ENCODE results near the gene FXR1.
A peak's percentile ranks its signal among the peaks of the same experiment; 100 is the strongest.
"Not testable (repeated sequence)": the region's sequence is repeated elsewhere in the genome, so short reads cannot be mapped to it uniquely, and the experiment has no call there.

FXR1 gene

GRCh38 chr3:180940826-180941225, 28.4 kb downstream of the FXR1 start:
- no peak for DNase-seq

DNA sequence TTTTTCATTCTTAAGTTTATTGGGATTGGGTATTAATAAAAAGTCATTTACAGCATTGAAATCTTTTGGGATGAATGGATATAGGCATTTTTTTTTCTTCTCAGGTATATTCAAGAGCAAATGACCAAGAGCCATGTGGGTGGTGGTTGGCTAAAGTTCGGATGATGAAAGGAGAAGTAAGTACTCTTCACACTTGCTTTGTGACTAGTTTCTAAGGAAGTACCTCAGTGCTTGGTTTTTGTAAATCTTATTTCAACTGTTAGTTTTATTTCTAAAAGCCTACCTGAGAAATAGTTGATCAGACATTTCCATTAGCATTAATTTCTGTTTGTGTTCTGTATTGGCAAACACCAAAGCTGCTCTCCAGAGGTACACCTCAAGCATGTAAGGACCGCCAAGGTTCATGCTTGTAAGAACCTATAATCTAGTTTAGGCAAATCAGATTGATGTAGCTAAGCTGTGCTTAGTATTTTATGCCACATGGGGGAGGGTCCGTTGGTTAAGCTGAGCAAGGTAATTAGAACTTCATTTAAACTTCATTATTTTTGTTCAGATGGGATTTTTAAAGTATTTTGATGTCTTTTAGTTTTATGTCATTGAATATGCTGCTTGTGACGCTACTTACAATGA, 35.4 kb downstream of the FXR1 start:
- DNase-seq, result no peak

DNA sequence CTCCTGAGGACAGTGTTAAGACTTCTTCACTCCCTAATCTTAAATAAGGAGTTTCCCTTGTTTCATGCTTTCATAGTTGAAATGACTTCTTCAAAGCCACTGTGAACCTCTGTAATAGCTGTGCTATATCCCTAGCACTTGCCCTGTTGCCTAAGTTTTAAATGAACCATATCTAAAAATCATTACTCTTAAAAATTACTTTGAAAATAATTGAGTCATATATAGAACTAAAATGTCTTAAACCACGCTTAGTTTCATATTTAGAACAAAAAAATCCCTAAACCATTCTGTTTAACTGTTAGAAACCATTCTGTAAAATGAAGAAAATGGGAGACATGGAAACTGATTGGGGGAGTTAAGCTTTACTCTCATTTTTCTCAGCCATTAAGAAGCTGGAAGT, 47.2 kb downstream of the FXR1 start:
- DNase-seq, result no peak

DNA sequence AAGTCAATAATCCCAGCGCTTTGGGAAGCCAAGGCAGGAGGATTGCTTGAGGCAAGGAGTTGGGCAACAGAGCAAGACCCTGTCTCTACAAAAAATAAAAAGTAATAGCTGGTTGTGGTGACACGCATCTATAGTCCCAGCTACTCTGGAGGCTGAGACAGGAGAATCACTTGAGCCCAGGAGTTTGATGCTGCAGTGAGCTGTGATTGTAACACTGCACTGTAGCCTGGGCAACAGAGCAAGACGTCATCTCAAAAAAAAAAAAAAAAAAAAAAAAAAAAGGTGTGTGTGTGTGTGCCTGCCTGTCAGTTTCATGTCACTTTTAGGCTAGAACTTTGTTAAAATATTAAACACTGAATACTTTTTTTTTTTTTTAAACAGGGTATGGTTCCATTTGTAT, 48.6 kb downstream of the FXR1 start:
- DNase-seq, result no peak

- DNase-seq, result no peak
Measured at GRCh38 chr3:180961552-180961951, 49.1 kb downstream of the FXR1 start.

DNA sequence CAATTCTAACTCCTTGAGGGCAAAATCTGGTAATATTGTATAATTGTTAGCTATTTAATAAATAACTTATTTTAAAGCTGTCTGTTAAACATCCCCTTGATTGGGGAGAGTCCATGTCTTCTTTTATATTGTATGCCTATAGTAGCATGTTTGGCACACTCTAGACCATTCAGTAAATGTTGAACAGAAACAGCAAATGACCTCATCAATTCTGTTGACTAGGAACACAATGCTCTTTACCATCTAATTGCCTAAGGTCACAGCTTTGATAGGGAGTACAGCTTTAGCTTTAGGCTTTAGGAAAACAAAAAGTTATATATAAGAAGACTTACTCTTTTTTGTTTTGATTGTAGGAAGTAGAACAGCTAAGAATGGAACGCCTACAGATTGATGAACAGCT, 50.1 kb downstream of the FXR1 start:
- no peak for DNase-seq

DNA sequence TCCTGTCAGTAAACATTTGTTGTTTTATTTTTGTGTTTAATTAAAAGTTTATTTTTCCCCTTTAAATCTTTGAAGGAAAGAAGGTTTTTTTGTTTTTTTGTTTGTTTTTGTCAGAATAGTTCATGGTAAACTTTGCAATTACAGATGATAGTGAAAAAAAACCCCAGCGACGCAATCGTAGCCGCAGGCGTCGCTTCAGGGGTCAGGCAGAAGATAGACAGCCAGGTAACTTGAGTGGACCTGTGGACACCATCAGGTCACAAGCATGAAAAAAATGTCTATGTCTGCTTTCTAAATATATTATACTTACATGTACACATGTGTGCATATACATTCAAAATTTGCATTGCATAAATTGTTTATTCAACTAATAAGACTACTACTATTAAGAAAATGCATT, 58.5 kb downstream of the FXR1 start:
- no peak for DNase-seq

GRCh38 chr3:180973543-180973942, 61.1 kb downstream of the FXR1 start:
- no peak for DNase-seq

- DNase-seq, result no peak
Measured at GRCh38 chr3:180974286-180974685, 61.8 kb downstream of the FXR1 start.

DNA sequence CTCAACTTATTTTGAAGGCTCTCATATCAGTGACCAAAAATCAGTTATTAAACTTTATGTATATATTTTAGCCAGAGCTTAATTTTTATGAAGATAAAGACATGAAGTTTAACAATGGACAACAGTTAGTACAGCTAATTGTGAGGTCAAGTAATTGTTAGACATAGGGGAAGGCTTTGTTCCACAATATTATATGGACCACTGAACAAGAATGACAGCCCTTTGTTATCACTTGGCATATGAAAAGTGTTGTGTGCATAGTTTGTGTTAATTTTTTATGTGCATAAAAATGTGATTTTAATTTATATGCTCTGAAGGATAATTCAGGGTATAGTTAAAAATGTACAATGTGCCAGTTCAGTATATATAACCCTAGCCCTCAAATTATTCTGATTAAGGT, 65.0 kb downstream of the FXR1 start:
- DNase-seq, result no peak

DNA sequence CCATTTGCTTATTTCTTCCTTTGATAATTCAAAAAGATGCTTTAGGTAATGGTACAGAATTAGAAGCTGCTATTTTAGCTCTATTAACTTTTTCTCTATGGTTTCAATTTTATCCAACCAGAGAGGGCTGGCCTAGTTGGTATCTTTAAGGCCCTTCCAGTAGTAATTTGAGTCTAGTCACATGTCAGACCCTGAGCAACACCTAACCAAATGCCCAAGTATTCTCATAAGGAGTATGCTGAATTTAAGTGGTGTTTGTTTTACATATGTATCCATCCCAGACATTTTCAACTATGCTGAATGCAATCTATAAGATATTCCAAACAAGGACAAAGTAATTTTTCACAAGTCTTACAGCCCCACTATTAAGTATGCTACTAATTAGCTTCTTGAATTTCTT, 67.5 kb downstream of the FXR1 start:
- no peak for DNase-seq

GRCh38 chr3:180980611-180981010, 68.1 kb downstream of the FXR1 start:
- no peak for DNase-seq

- no peak for DNase-seq
Measured at GRCh38 chr3:180981912-180982311, 69.4 kb downstream of the FXR1 start.

GRCh38 chr3:180983136-180983535, 70.7 kb downstream of the FXR1 start:
- DNase-seq, result no peak

DNA sequence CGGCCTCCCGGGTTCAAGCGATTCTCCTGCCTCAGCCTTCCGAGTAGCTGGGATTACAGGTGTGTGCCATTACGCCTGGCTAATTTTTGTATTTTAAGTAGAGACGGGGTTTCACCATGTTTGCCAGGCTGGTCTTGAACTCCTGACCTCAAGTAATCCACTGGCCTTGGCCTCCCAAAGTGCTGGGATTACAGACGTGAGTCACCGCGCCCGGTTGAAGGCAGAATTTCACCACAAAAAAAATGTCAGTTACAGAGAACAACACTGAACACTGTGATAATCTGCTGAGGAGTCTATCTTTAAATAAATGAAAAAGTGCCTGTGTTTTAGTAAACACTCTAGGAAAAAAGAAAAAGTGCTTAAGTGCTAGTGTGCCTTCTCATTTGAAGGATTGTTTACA, 73.9 kb downstream of the FXR1 start:
- DNase-seq, result not testable (repeated sequence)

DNA sequence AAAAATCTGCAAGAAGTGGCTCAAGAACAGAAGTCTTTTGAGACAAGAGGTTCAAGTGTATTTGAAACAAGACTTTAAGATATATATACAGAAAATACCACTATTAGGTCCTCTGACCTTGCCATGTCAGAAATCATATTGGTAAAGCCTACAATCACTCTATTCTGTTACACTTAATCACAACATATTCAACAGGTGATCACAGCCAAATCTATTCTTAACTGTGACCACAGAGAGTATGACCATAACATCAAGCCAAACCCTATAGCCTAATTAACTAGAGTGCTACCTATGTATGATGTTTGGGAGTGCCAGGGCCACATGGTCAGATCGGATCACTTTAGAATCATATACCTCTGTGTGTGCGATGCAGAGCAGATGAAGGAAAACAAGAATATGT, 74.9 kb downstream of the FXR1 start:
- DNase-seq, result no peak

DNA sequence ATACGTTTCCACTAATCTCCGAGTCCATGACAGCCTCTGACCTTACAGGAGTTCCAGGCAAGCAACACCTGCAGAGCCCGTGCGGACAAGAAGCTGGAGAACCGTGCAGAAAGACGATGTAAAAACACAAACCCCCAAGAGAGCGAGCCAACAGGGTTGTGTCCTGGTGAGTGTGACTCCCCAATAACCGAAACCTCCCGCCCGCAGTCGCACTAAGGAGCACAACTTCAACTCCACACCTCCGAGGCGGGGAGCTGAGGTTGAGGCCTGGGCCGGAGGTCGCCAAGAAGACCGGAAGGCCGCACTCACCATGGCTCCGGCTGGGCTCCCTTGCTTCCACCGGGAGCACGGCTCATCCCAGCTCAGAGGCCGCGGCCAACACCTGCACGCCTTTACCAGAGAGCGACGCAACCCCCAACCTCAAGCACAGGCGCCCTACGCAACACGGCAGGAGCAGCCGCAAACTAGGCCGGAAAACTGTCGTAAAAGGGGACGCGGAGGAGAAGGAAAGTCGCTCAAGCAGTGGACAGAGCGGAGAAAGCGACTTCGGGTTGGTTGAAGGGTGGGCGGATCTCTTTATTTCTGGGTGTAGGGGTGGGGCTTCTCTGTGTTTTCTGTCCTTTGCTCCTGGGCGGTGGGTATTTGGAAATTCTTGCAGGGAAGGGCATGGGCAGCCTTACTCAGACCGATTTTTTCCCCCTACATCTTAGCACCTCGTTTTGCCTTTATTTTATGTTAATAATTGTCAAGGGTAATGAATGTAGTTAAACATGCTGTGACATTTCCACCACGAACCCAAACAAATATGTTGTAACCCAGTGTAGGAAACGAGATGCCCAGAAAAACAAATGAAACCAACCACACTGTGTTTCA, 77.1 kb downstream of the FXR1 start, which contains the start of gene DNAJC19:
Gene DNAJC19 (minus strand): TSS at position 446 of the 873 bp plus-strand sequence. CDS start 134 bp downstream, at position 312.
- DNase-seq, result peak; percentile 97

DNA sequence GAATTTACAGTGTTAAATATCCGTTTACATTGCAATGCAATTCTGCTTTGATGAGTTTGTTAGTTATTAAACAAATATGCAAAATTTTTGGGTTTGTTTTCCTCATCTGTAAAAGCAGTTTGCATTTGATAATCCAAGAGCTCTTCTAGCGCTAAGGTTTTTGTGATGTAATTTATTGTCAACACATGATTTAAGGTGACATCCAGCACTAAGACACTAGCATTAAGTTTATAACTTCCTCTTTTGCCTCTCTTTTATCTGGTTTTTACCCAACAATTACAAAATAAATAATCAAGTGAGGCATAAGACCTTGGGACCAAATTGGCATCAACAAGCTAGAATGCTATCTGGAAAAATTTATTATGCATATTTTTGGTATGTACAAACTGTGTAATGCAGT, 78.0 kb downstream of the FXR1 start:
- no peak for DNase-seq

- DNase-seq, result no peak
Measured at GRCh38 chr3:180996415-180996932, 84.0 kb downstream of the FXR1 start.

GRCh38 chr3:181002331-181002730, 89.9 kb downstream of the FXR1 start:
- not testable (repeated sequence) for DNase-seq

GRCh38 chr3:181003469-181003868, 91.0 kb downstream of the FXR1 start:
- not testable (repeated sequence) for DNase-seq

- no peak for DNase-seq
Measured at GRCh38 chr3:181006541-181006940, 94.1 kb downstream of the FXR1 start.

GRCh38 chr3:181007262-181007661, 94.8 kb downstream of the FXR1 start:
- no peak for DNase-seq

- no peak for DNase-seq
Measured at GRCh38 chr3:181008796-181009195, 96.3 kb downstream of the FXR1 start.

All from NCI-H1436 (cell line).